GM19372 (cell line): ENCODE data around the gene ATAD2B.
"Not testable (repeated sequence)": the region's sequence is repeated elsewhere in the genome, so short reads cannot be mapped to it uniquely, and the experiment has no call there.

Source experiments
- ATAC-seq: cut with Tn5 transposase; IDR thresholded peaks from one replicate; pipeline ENCODE4 v1.9.1; 2021; ENCODE audit warnings: mild to moderate bottlenecking, low read depth, moderate library complexity; ENCODE audit not compliant: unreplicated experiment

Gene ATAD2B

GRCh38 chr2:23926750-23927571 is at the start of gene ATAD2B:
TSS of gene ATAD2B (minus strand) at chr2:23927123. CDS start at chr2:23926770, 353 bp downstream.
- peak; percentile 76 for ATAC-seq

- ATAC-seq: no peak
These were observed 40.9 kb upstream of the ATAD2B start for GRCh38 chr2:23967846-23968245.

GRCh38 chr2:23954325-23955014 is 27.5 kb upstream of the ATAD2B start:
- ATAC-seq: no peak

- no peak for ATAC-seq
These were observed 26.7 kb upstream of the ATAD2B start for GRCh38 chr2:23953625-23954024.

- ATAC-seq: not testable (repeated sequence)
These were observed 25.6 kb upstream of the ATAD2B start for GRCh38 chr2:23952558-23952957.

- no peak for ATAC-seq
These were observed 20.4 kb upstream of the ATAD2B start for GRCh38 chr2:23947350-23947749.

- ATAC-seq: no peak
These were observed 18.1 kb upstream of the ATAD2B start for GRCh38 chr2:23944976-23945375.

GRCh38 chr2:23944527-23944926 is 17.6 kb upstream of the ATAD2B start:
- no peak for ATAC-seq

GRCh38 chr2:23943666-23944065 is 16.7 kb upstream of the ATAD2B start:
- ATAC-seq: no peak

- no peak for ATAC-seq
These were observed 14.7 kb upstream of the ATAD2B start for GRCh38 chr2:23941644-23942043.

- peak; percentile 55 for ATAC-seq
These were observed 14.0 kb upstream of the ATAD2B start for GRCh38 chr2:23940718-23941620.

GRCh38 chr2:23939987-23940717 is 13.2 kb upstream of the ATAD2B start, which contains the start of gene UBXN2A:
TSS of gene UBXN2A (plus strand) at chr2:23940463. CDS start at chr2:23958315, 17,852 bp downstream.
- peak; percentile 73 for ATAC-seq

GRCh38 chr2:23934259-23934658 is 7.3 kb upstream of the ATAD2B start:
- no peak for ATAC-seq

- peak; percentile 13 for ATAC-seq
These were observed 603 bp downstream of the ATAD2B start for GRCh38 chr2:23926290-23926749.

- peak; percentile 48 for ATAC-seq
These were observed 1.1 kb downstream of the ATAD2B start for GRCh38 chr2:23925702-23926289.

GRCh38 chr2:23924589-23925359 is 2.1 kb downstream of the ATAD2B start:
- ATAC-seq: no peak

- no peak for ATAC-seq
These were observed 8.0 kb downstream of the ATAD2B start for GRCh38 chr2:23918837-23919489.

- ATAC-seq: no peak
These were observed 10.1 kb downstream of the ATAD2B start for GRCh38 chr2:23916727-23917405.
